PFSK-1 (cell line): ENCODE data around the gene SPINT2.

Source experiments
- FOXP2 ChIP-seq: optimal IDR thresholded peaks from 2 replicates; pipeline ENCODE3; 2011; ENCODE audit warnings: borderline replicate concordance, control low read depth, inconsistent platforms; ENCODE audit not compliant: insufficient read depth; ENCODE audit errors: extremely low read length, extremely low read depth
- POLR2AphosphoS5 ChIP-seq: IDR thresholded peaks from 2 replicates; pipeline ENCODE4 v1.6.1; 2012; ENCODE audit warnings: low read depth, mild to moderate bottlenecking, control low read depth, low read length, moderate library complexity
- REST ChIP-seq, 2 experiments: IDR thresholded peaks; 2 replicates each; pipeline versions ENCODE4 v1.6.1 to v1.8.0; 2011 to 2012; ENCODE audit warnings: low read depth in 2 of 2, low read length in 2 of 2, control low read depth in 1 of 2, inconsistent platforms in 1 of 2, mild to moderate bottlenecking in 1 of 2, moderate library complexity in 1 of 2; ENCODE audit not compliant: insufficient read depth in 1 of 2
- SIN3A ChIP-seq: IDR thresholded peaks from 2 replicates; pipeline ENCODE4 v1.6.1; 2012; ENCODE audit warnings: mild to moderate bottlenecking, low read length, moderate library complexity, borderline replicate concordance; ENCODE audit not compliant: insufficient read depth
- TAF1 ChIP-seq: IDR thresholded peaks from 2 replicates; pipeline ENCODE4 v1.6.1; 2012; ENCODE audit warnings: low read length, control low read depth, borderline replicate concordance; ENCODE audit not compliant: insufficient read depth

Gene SPINT2

GRCh38 chr19:38316477-38317067 is 52.2 kb downstream of the SPINT2 start:
- TF ChIP-seq SIN3A (no peak), FOXP2 (no peak), TAF1 (no peak), POLR2AphosphoS5 (no peak), REST (IDR thresholded peaks at IDR 0.05; ENCODE audit: insufficient read depth in 1 of 2, low read depth in 2 of 2, low read length in 2 of 2) (no peak)

- TF ChIP-seq FOXP2 (no peak), SIN3A (no peak), REST (IDR thresholded peaks at IDR 0.05; ENCODE audit: insufficient read depth in 1 of 2, low read depth in 2 of 2, low read length in 2 of 2) (no peak)
These were observed 52.8 kb downstream of the SPINT2 start for GRCh38 chr19:38317104-38317612.

GRCh38 chr19:38318660-38319059 is 54.3 kb downstream of the SPINT2 start:
- TF ChIP-seq TAF1 (no peak), POLR2AphosphoS5 (no peak), REST (IDR thresholded peaks at IDR 0.05; ENCODE audit: insufficient read depth in 1 of 2, low read depth in 2 of 2, low read length in 2 of 2) (no peak), FOXP2 (no peak), SIN3A (no peak)

- TF ChIP-seq SIN3A (no peak), REST (IDR thresholded peaks at IDR 0.05; ENCODE audit: insufficient read depth in 1 of 2, low read depth in 2 of 2, low read length in 2 of 2) (no peak), POLR2AphosphoS5 (no peak), TAF1 (no peak), FOXP2 (no peak)
These were observed 55.3 kb downstream of the SPINT2 start, which contains the start of gene KCNK6 for GRCh38 chr19:38319421-38320258. Gene KCNK6, plus strand, starts transcription at chr19:38319845. Its CDS starts 106 bp downstream, at chr19:38319951.

- TF ChIP-seq FOXP2 (no peak), SIN3A (no peak), REST (IDR thresholded peaks at IDR 0.05; ENCODE audit: insufficient read depth in 1 of 2, low read depth in 2 of 2, low read length in 2 of 2) (no peak), POLR2AphosphoS5 (no peak), TAF1 (no peak)
These were observed 56.6 kb downstream of the SPINT2 start for GRCh38 chr19:38320969-38321339.
